ENCODE data around the gene OR1M1. TPM values are rescaled to one million over a fixed set of nuclear protein-coding genes. Genes with fewer than 3 reads are reported as not detected.
"Not testable (repeated sequence)": the region's sequence is repeated elsewhere in the genome, so short reads cannot be mapped to it uniquely, and the experiment has no call there.

Gene OR1M1
- total RNA-seq, 2 experiments from 2014 or later, result not detected

- peaks cover 0 to 4% of the 10 kb centered on the region in 2 experiments for H3K9me3 ChIP-seq (ENCODE audit: control insufficient read depth in 1 of 2, insufficient read depth in 1 of 2, low read length in 2 of 2)
- no peaks in the 10 kb centered on the region for H3K36me3 ChIP-seq (ENCODE audit: insufficient read depth, low read length)
- ATAC-seq (ENCODE audit: poor library complexity) (no peak), DNase-seq (no peak)
- H3K27ac Mint-ChIP-seq, result no peak overlapping the region
- intact Hi-C loops (cut with DNase I, micrococcal nuclease), result no loop called here
- no peaks in the 10 kb centered on the region for H3K4me1 Mint-ChIP-seq (ENCODE audit: low read depth)
- no peak overlapping the region for H3K4me3 ChIP-seq (ENCODE audit: low read length)
- POLR2A ChIA-PET, result no interaction called here
- TF ChIP-seq CTCF (IDR thresholded peaks at IDR 0.05), result no peak
- no peaks in the 10 kb centered on the region for H3K4me1 ChIP-seq (ENCODE audit: insufficient read depth, low read length)
- no peaks in the 10 kb centered on the region for H3K27me3 Mint-ChIP-seq
- no peaks in the 10 kb centered on the region for H3K9me3 Mint-ChIP-seq
- H3K27me3 ChIP-seq (ENCODE audit: control insufficient read depth in 1 of 2, insufficient read depth in 2 of 2, low read length in 2 of 2), result no peaks in the 10 kb centered on the region
- no peaks in the 10 kb centered on the region for H3K36me3 Mint-ChIP-seq (ENCODE audit: low read depth)
- no peak overlapping the region for H3K27ac ChIP-seq (ENCODE audit: low read depth in 1 of 2, low read length in 2 of 2)
- CTCF ChIA-PET, result no interaction called here
- no peak overlapping the region for H3K4me3 Mint-ChIP-seq
Measured at GRCh38 chr19:9065457-9066014, 21.3 kb upstream of the OR1M1 start.

DNA sequence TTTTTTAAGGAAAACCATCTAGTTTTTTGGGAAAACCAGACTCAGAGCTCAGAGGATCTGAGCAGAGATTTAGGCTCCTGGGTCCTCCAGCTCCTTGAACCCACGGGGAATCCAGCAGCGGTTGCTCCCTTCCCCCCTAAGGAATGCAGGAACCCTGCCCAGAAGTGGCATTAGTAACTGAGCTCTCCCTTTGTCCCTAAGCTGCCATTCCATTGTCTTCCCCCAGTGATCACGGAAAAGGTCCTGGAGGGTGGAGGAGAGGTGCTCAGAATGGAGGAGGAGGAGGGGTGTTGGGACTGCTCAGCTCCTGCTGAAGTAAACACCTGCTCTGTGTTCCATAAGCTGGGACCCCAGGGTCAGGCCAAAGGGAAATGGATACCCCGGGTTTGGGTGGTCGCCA lies 16.8 kb upstream of the OR1M1 start:
- ChIA-PET POLR2A (no interaction called here), CTCF (no interaction called here)
- no peaks in the 10 kb centered on the region for H3K36me3 ChIP-seq (ENCODE audit: insufficient read depth, low read length)
- H3K4me1 ChIP-seq (ENCODE audit: insufficient read depth, low read length), result no peaks in the 10 kb centered on the region
- no peaks in the 10 kb centered on the region for H3K27me3 ChIP-seq (ENCODE audit: control insufficient read depth in 1 of 2, insufficient read depth in 2 of 2, low read length in 2 of 2)
- Mint-ChIP-seq H3K4me3 (no peak overlapping the region), H3K4me1 (ENCODE audit: low read depth) (no peaks in the 10 kb centered on the region), H3K9me3 (no peaks in the 10 kb centered on the region), H3K27me3 (no peaks in the 10 kb centered on the region), H3K36me3 (ENCODE audit: low read depth) (no peaks in the 10 kb centered on the region), H3K27ac (no peak overlapping the region)
- no peak overlapping the region for H3K4me3 ChIP-seq (ENCODE audit: low read length)
- H3K27ac ChIP-seq (ENCODE audit: low read depth in 1 of 2, low read length in 2 of 2), result no peak overlapping the region
- intact Hi-C loops (cut with DNase I, micrococcal nuclease), result loop anchor here in 1 of 2 experiments (10.0 kb wide), 1 partner anchor 715 kb away; no protein-coding TSS in a partner anchor
- H3K9me3 ChIP-seq (ENCODE audit: control insufficient read depth in 1 of 2, insufficient read depth in 1 of 2, low read length in 2 of 2), result no peaks in the 10 kb centered on the region
- no peak for TF ChIP-seq CTCF (IDR thresholded peaks at IDR 0.05)
- no peak for ATAC-seq (ENCODE audit: poor library complexity)
- no peak for DNase-seq

GRCh38 chr19:9071720-9072119 lies 15.1 kb upstream of the OR1M1 start:
- ATAC-seq (ENCODE audit: poor library complexity); H3K27ac ChIP-seq (ENCODE audit: low read depth in 1 of 2, low read length in 2 of 2); H3K27me3 ChIP-seq (ENCODE audit: control insufficient read depth in 1 of 2, insufficient read depth in 2 of 2, low read length in 2 of 2); H3K4me1 Mint-ChIP-seq (ENCODE audit: low read depth); H3K4me1 ChIP-seq (ENCODE audit: insufficient read depth, low read length); H3K9me3 Mint-ChIP-seq; POLR2A ChIA-PET; H3K27ac Mint-ChIP-seq; DNase-seq; H3K27me3 Mint-ChIP-seq; H3K36me3 Mint-ChIP-seq (ENCODE audit: low read depth); H3K36me3 ChIP-seq (ENCODE audit: insufficient read depth, low read length); H3K4me3 Mint-ChIP-seq; H3K9me3 ChIP-seq (ENCODE audit: control insufficient read depth in 1 of 2, insufficient read depth in 1 of 2, low read length in 2 of 2); H3K4me3 ChIP-seq (ENCODE audit: low read length): not testable (repeated sequence)
- intact Hi-C loops (cut with DNase I, micrococcal nuclease), result loop anchor here in 1 of 2 experiments (10.0 kb wide), 1 partner anchor 717 kb away; no protein-coding TSS in a partner anchor
- CTCF ChIA-PET, result interaction anchor here (0.6 kb wide), 1 partner anchor 1822 kb away, joined by 3 read pairs; no protein-coding TSS in a partner anchor

DNA sequence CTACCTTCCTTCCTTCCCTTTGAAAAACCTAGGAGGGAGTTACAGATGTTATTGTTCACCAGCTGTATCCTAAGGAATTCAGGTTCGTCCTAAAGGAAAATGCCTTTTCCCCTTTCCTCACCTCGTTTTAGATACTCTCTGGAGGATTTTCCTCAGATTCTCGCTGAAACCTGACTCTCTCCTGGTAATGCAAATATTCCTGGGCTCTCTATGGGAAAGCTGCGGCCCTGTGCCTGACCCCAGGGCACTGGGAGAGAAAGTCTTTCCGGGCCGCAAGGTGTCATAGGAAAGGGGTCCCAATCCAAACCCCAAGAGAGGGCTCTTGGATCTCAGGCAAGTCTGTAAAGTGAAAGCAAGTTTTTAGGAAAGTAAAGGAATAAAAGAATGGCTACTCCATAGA lies 13.1 kb upstream of the OR1M1 start:
- H3K36me3 ChIP-seq (ENCODE audit: insufficient read depth, low read length), result no peaks in the 10 kb centered on the region
- TF ChIP-seq CTCF (IDR thresholded peaks at IDR 0.05), result no peak
- Mint-ChIP-seq H3K27ac (no peak overlapping the region), H3K9me3 (no peaks in the 10 kb centered on the region), H3K27me3 (no peaks in the 10 kb centered on the region), H3K4me3 (no peak overlapping the region), H3K4me1 (ENCODE audit: low read depth) (no peaks in the 10 kb centered on the region), H3K36me3 (ENCODE audit: low read depth) (no peaks in the 10 kb centered on the region)
- ChIA-PET CTCF (no interaction called here), POLR2A (no interaction called here)
- no peaks in the 10 kb centered on the region for H3K4me1 ChIP-seq (ENCODE audit: insufficient read depth, low read length)
- H3K27me3 ChIP-seq (ENCODE audit: control insufficient read depth in 1 of 2, insufficient read depth in 2 of 2, low read length in 2 of 2), result no peaks in the 10 kb centered on the region
- H3K4me3 ChIP-seq (ENCODE audit: low read length), result no peak overlapping the region
- intact Hi-C loops (cut with DNase I, micrococcal nuclease), result loop anchor here in 1 of 2 experiments (10.0 kb wide), 1 partner anchor 719 kb away; no protein-coding TSS in a partner anchor
- no peak overlapping the region for H3K27ac ChIP-seq (ENCODE audit: low read depth in 1 of 2, low read length in 2 of 2)
- DNase-seq (no peak), ATAC-seq (ENCODE audit: poor library complexity) (no peak)
- H3K9me3 ChIP-seq (ENCODE audit: control insufficient read depth in 1 of 2, insufficient read depth in 1 of 2, low read length in 2 of 2), result no peaks in the 10 kb centered on the region

All from CD4-positive, alpha-beta T cell (primary cell).